ENCODE results near the gene MAMDC4.

The MAMDC4 gene

DNA sequence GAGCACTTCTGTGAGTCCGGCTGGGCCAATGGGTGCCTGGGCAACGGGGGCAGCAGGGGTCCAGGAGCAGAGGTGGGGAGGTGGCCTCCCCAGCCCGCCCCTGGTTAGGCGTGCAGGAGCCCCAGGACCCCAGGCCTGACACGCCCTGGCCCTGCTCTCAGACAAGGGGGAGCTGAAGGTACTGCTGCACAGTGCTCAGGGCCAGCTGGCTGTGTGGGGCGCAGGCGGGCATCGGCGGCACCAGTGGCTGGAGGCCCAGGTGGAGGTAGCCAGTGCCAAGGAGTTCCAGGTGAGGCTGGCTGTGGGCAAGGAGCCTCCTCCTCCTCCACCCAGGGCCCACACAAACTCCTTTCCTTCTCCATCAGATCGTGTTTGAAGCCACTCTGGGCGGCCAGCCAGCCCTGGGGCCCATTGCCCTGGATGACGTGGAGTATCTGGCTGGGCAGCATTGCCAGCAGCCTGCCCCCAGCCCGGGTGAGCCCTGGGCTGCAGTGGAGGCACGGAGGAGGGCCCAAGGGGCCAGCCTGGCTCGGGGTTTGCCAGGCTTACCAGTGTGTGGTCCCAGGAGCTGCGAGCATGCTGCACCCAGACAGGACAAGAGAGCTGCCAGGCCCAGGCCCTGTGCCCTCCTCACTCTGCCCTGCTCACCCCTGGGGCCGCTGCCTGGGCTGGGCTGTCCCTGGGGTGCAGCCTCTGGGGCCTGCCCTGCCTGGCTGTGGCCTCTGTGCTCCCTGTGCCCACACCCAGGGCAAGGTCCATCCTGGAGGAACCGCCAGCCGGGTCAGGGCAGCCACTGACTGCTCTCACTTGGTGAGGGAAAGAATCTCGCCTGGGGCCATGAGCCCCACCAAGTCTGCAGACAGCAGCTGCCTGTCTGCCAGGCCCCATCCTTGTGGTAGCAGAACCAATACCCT lies 7.0 kb downstream of the MAMDC4 start:
- Histone ChIP-seq H3K36me3 (peaks cover 20 to 41% (median 30%) of the 10 kb centered on the region in 3 donors), H3K4me1 (peaks cover 0 to 40% (median 23%) of the 10 kb centered on the region in 4 donors), H3K4me3 (no peak overlapping the region), H3K27ac (peak overlapping the region in 1 of 2 donors; percentile 63), H3K27me3 (no peaks in the 10 kb centered on the region), H3K9me3 (no peaks in the 10 kb centered on the region)
- intact Hi-C loops (cut with DNase I; ENCODE audit: low total_unique reads): no loop called here
- TF ChIP-seq CTCF (IDR thresholded peaks at IDR 0.05): no peak
- peak in 1 of 2 donors; percentile 86 for DNase-seq

GRCh38 chr9:136860529-136860928 lies 8.4 kb downstream of the MAMDC4 start:
- Histone ChIP-seq H3K27ac (peak overlapping the region in 1 of 2 donors; percentile 63), H3K27me3 (no peaks in the 10 kb centered on the region), H3K9me3 (no peaks in the 10 kb centered on the region), H3K4me3 (no peak overlapping the region), H3K4me1 (peaks cover 0 to 54% (median 37%) of the 10 kb centered on the region in 4 donors), H3K36me3 (peaks cover 20 to 37% (median 30%) of the 10 kb centered on the region in 3 donors)
- DNase-seq: no peak
- intact Hi-C loops (cut with DNase I; ENCODE audit: low total_unique reads): no loop called here
- TF ChIP-seq CTCF (IDR thresholded peaks at IDR 0.05): no peak

- Histone ChIP-seq H3K9me3 (no peaks in the 10 kb centered on the region), H3K4me1 (peaks cover 0 to 58% (median 38%) of the 10 kb centered on the region in 4 donors), H3K36me3 (peaks cover 20 to 37% (median 30%) of the 10 kb centered on the region in 3 donors), H3K4me3 (no peak overlapping the region), H3K27ac (no peak overlapping the region), H3K27me3 (no peaks in the 10 kb centered on the region)
- TF ChIP-seq CTCF (IDR thresholded peaks at IDR 0.05): no peak
- intact Hi-C loops (cut with DNase I; ENCODE audit: low total_unique reads): no loop called here
- no peak for DNase-seq
Observed at GRCh38 chr9:136860933-136861873, 9.1 kb downstream of the MAMDC4 start.

GRCh38 chr9:136861874-136862457 lies 9.8 kb downstream of the MAMDC4 start:
- intact Hi-C loops (cut with DNase I; ENCODE audit: low total_unique reads): no loop called here
- Histone ChIP-seq H3K36me3 (peaks cover 20 to 37% (median 30%) of the 10 kb centered on the region in 3 donors), H3K27ac (no peak overlapping the region), H3K9me3 (no peaks in the 10 kb centered on the region), H3K4me3 (no peak overlapping the region), H3K27me3 (no peaks in the 10 kb centered on the region), H3K4me1 (peaks cover 0 to 61% (median 42%) of the 10 kb centered on the region in 4 donors)
- DNase-seq: no peak
- TF ChIP-seq CTCF (IDR thresholded peaks at IDR 0.05): no peak

All from tibial artery (tissue), 4 donors.